OCI-LY7 (cell line): ENCODE results near the gene STPG3. TPM values are rescaled to one million over a fixed set of nuclear protein-coding genes. Genes with fewer than 3 reads are reported as not detected.

Experiments
- BruUV-seq: library from RNA; stranded (reverse); fragments of 400-500 nt; replicated peaks from 2 replicates; lab custom pipeline; 2021; lab: Mats Ljungman, UMichigan
- CTCF ChIA-PET: fragments of 300-600 bp; sonication (Branson Sonifier 250); formaldehyde crosslinking; loops from one replicate; lab custom pipeline; 2022; ENCODE audit warnings: antibody characterized with exemption; ENCODE audit not compliant: unreplicated experiment; lab: Charles Lee
- POLR2A ChIA-PET: fragments of 300-600 bp; sonication (Branson Sonifier 250); formaldehyde crosslinking; loops from one replicate; lab custom pipeline; 2022; ENCODE audit warnings: antibody characterized with exemption; lab: Charles Lee
- DNase-seq: peaks from one replicate; pipeline ENCODE4 v3.0.0-alpha.2; 2015; ENCODE audit warnings: low spot score
- H2AFZ ChIP-seq: fragments of 200-600 bp; sonication (generic), shearing (Covaris generic); 2 replicates; pipeline ENCODE4 v1.6.1; 2014; ENCODE audit warnings: mild to moderate bottlenecking, antibody characterized with exemption, low read length, moderate library complexity
- H3K27ac ChIP-seq: fragments of 200-600 bp; sonication (generic); 2 replicates; pipeline ENCODE4 v1.5.1; 2014; ENCODE audit warnings: mixed run types, low read depth, mild to moderate bottlenecking, moderate library complexity, low read length, inconsistent platforms; ENCODE audit not compliant: poor library complexity, severe bottlenecking
- H3K36me3 ChIP-seq: fragments of 200-600 bp; sonication (generic); 2 replicates; pipeline ENCODE4 v1.6.1; 2014; ENCODE audit warnings: mild to moderate bottlenecking, antibody characterized with exemption, low read length, moderate library complexity, mixed read lengths; ENCODE audit not compliant: insufficient read depth
- H3K4me1 ChIP-seq: fragments of 200-600 bp; sonication (generic); 2 replicates; pipeline ENCODE4 v1.5.1; 2014; ENCODE audit warnings: mild to moderate bottlenecking, low read length; ENCODE audit not compliant: insufficient read depth, poor library complexity, severe bottlenecking
- H3K4me2 ChIP-seq: fragments of 200-600 bp; sonication (generic); 2 replicates; pipeline ENCODE4 v1.6.1; 2014; ENCODE audit warnings: mild to moderate bottlenecking, low read length
- H3K4me3 ChIP-seq: fragments of 200-600 bp; sonication (generic); 2 replicates; pipeline ENCODE4 v1.5.1; 2014; ENCODE audit warnings: mild to moderate bottlenecking, low read depth, low read length; ENCODE audit not compliant: poor library complexity, severe bottlenecking
- H3K79me2 ChIP-seq: fragments of 200-600 bp; sonication (generic); 2 replicates; pipeline ENCODE4 v1.6.1; 2016; ENCODE audit warnings: low read depth, mild to moderate bottlenecking, low read length, moderate library complexity, mixed read lengths; ENCODE audit not compliant: insufficient read depth
- H3K9me2 ChIP-seq: fragments of 200-600 bp; sonication (generic); 2 replicates; pipeline ENCODE4 v1.6.1; 2016; ENCODE audit warnings: mild to moderate bottlenecking, low read length, mixed read lengths; ENCODE audit not compliant: insufficient read depth
- H3K9me3 ChIP-seq: fragments of 200-600 bp; sonication (generic); 2 replicates; pipeline ENCODE4 v1.6.1; 2014; ENCODE audit warnings: mild to moderate bottlenecking, mixed run types, low read length, mixed read lengths
- H4K20me1 ChIP-seq: fragments of 200-600 bp; sonication (generic); 2 replicates; pipeline ENCODE4 v1.6.1; 2014; ENCODE audit warnings: mild to moderate bottlenecking, antibody characterized with exemption, low read length, moderate library complexity, mixed read lengths; ENCODE audit not compliant: insufficient read depth
- EZH2phosphoT487 ChIP-seq: fragments of 200-600 bp; sonication (generic); IDR thresholded peaks from 2 replicates; pipeline ENCODE4 v1.6.1; 2018; ENCODE audit warnings: low read depth, borderline replicate concordance, mild to moderate bottlenecking, mixed run types, antibody characterized with exemption, low read length, moderate library complexity, mixed read lengths
- intact Hi-C: fragments of 100-400 bp; cut with micrococcal nuclease; formaldehyde crosslinking; loops from one replicate; pipeline ENCODE4 v1.10.0; 2022; ENCODE audit not compliant: unreplicated experiment
- total RNA-seq, 2 experiments: library from RNA; depleted of rRNA in 1 of 2; stranded (reverse); fragments of >200 nt in 1 of 2; shearing (Covaris generic) in 1 of 2; gene quantifications; 2 replicates each; pipeline ENCODE4 v1.2.3, GENCODE V29; 2014 to 2022
- TF ChIP-seq, protein P1 (sequence below): fragments of 200-600 bp; sonication (generic); conservative IDR thresholded peaks from 2 replicates; pipeline ENCODE4 v1.5.1; 2014; ENCODE audit warnings: mild to moderate bottlenecking, antibody characterized with exemption, low read length, moderate library complexity, mixed read lengths

STPG3 gene
- total RNA-seq, 2 experiments from 2014 or later: 0.73 to 2.7 TPM

DNA sequence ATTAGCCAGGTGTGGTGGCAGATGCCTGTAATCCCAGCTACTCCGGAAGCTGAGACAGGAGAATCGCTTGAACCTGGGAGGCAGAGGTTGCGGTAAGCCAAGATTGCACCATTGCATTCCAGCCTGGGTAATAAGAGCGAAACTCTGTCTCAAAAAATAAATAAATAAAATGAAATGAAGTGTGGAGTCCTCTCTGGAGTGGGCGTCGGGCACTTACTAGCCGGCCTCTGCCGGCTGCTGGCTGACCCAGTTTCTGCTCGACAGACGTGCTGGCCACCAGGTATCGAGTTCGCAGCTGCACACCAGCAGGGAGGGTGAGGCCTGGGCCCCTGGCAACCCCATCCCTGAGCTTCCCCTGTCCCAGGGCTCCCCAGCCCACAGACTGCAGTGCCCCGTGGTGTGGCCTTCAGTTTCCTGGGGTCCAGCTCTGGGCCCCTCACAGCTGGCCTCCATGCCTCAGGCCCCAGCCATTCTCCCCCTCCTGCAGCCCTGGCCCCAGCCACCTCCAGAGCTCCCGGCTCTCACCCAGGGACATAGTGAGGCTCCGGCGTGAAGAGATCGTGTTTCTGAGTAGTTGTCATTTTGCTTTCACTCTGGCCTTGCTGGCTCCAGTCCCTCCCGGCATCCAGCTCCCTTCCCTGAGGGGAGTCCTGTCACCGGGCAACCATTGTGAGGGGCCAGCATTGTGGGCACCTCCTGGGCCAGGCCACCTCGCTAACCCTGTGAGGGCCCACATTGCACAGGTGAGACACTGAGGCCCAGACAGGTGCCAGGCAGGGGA lies 3.8 kb upstream of the STPG3 start:
- BruUV-seq: no TSS peak
- CTCF ChIA-PET: no interaction called here
- Histone ChIP-seq H3K9me3 (no peaks in the 10 kb centered on the region), H3K27ac (no peak overlapping the region), H3K36me3 (peaks cover 19% of the 10 kb centered on the region), H3K4me2 (no peak overlapping the region), H4K20me1 (peaks cover 7% of the 10 kb centered on the region), H3K4me3 (no peak overlapping the region), H3K9me2 (no peaks in the 10 kb centered on the region), H3K4me1 (peaks cover 38% of the 10 kb centered on the region), H3K79me2 (peaks cover 9% of the 10 kb centered on the region), H2AFZ (no peak overlapping the region)
- intact Hi-C loops: no loop called here
- TF ChIP-seq EZH2phosphoT487: no peak
- TF ChIP-seq, protein P1, sequence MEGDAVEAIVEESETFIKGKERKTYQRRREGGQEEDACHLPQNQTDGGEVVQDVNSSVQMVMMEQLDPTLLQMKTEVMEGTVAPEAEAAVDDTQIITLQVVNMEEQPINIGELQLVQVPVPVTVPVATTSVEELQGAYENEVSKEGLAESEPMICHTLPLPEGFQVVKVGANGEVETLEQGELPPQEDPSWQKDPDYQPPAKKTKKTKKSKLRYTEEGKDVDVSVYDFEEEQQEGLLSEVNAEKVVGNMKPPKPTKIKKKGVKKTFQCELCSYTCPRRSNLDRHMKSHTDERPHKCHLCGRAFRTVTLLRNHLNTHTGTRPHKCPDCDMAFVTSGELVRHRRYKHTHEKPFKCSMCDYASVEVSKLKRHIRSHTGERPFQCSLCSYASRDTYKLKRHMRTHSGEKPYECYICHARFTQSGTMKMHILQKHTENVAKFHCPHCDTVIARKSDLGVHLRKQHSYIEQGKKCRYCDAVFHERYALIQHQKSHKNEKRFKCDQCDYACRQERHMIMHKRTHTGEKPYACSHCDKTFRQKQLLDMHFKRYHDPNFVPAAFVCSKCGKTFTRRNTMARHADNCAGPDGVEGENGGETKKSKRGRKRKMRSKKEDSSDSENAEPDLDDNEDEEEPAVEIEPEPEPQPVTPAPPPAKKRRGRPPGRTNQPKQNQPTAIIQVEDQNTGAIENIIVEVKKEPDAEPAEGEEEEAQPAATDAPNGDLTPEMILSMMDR: no peak
- DNase-seq: no peak
- POLR2A ChIA-PET: interaction anchor here (0.6 kb wide), 1 partner anchor 160 kb away, joined by 3 read pairs; no protein-coding TSS in a partner anchor

DNA sequence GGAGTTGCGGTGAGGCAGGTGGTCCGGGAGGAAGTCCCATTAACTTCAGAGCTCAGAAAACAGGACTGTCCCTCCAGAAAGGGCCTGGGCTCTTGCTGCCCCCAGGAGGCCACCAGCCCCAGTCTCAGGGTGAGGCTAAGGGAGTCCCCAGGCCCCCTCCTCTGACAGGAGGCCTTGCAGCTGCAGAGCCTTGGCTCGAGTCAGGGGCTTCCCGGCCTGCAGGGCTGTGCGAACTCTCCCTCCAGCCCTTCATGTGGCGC lies 3.2 kb upstream of the STPG3 start:
- Histone ChIP-seq H4K20me1 (0 out of 2 replicates have a peak, but pooled peaks cover 2% of the 10 kb centered on the region), H3K4me2 (no peak overlapping the region), H3K9me3 (no peaks in the 10 kb centered on the region), H3K79me2 (peaks cover 3% of the 10 kb centered on the region; the same call in 1 of the 2 replicates), H2AFZ (no peak overlapping the region), H3K36me3 (peaks cover 14% of the 10 kb centered on the region), H3K4me1 (peaks cover 38% of the 10 kb centered on the region), H3K4me3 (no peak overlapping the region), H3K27ac (no peak overlapping the region), H3K9me2 (no peaks in the 10 kb centered on the region)
- TF ChIP-seq, protein P1: no peak
- no peak for TF ChIP-seq EZH2phosphoT487
- no peak for DNase-seq
- ChIA-PET CTCF (no interaction called here), POLR2A (no interaction called here)
- intact Hi-C loops: no loop called here
- BruUV-seq: no TSS peak
